Epithelial cell of proximal tubule (primary cell): Measurements from ENCODE around the gene NUP133. TPM values are rescaled to one million over a fixed set of nuclear protein-coding genes. Genes with fewer than 3 reads are reported as not detected.

Source experiments
- DNase-seq: peaks from one replicate; pipeline ENCODE4 v3.0.0-alpha.2; 2011; ENCODE audit warnings: low read depth
- H3K4me3 ChIP-seq: 2 replicates; pipeline ENCODE4 v1.5.1; 2011; ENCODE audit warnings: low read depth, mild to moderate bottlenecking, low read length
- CTCF ChIP-seq: conservative IDR thresholded peaks from 2 replicates; pipeline ENCODE4 v1.5.1; 2012; ENCODE audit warnings: low read depth, mild to moderate bottlenecking, low read length
- total RNA-seq: library from RNA; depleted of rRNA; stranded (reverse); fragments of >200 nt; gene quantifications from 2 replicates; pipeline ENCODE4 v1.2.3, GENCODE V29; 2015

The NUP133 gene
- total RNA-seq, 1 donor from 2014 or later, result 41.1 TPM

GRCh38 chr1:229547542-229547941 is 39.4 kb upstream of the NUP133 start:
- TF ChIP-seq CTCF, result no peak
- DNase-seq, result no peak
- H3K4me3 ChIP-seq, result no peak overlapping the region

- no peak for DNase-seq
- no peak overlapping the region for H3K4me3 ChIP-seq
- no peak for TF ChIP-seq CTCF
Observed at GRCh38 chr1:229544587-229544986, 36.4 kb upstream of the NUP133 start.

- H3K4me3 ChIP-seq, result no peak overlapping the region
- TF ChIP-seq CTCF, result no peak
- DNase-seq, result no peak
Observed at GRCh38 chr1:229539863-229540506, 31.8 kb upstream of the NUP133 start.

GRCh38 chr1:229538945-229539344 is 30.8 kb upstream of the NUP133 start:
- no peak for DNase-seq
- H3K4me3 ChIP-seq, result no peak overlapping the region
- no peak for TF ChIP-seq CTCF

DNA sequence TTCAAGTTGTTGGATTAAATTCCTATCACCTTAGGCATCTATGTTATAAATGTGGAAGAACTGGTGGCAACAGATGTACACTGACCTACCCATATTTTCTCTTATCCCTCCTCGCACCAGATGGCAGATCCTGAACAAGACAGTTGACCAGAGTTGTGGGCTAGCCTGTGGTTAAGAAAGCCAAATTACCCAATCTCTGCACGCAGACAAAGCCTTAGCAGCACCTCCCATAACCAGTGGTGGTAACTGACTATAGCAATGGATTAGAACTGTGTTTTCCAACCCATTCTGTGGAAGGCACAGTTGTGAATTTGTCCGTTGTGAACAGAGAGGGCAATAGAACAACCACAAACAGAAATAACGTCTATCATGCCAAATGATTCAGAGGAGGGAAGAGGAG is 29.8 kb upstream of the NUP133 start:
- no peak for TF ChIP-seq CTCF
- no peak overlapping the region for H3K4me3 ChIP-seq
- DNase-seq, result no peak

DNA sequence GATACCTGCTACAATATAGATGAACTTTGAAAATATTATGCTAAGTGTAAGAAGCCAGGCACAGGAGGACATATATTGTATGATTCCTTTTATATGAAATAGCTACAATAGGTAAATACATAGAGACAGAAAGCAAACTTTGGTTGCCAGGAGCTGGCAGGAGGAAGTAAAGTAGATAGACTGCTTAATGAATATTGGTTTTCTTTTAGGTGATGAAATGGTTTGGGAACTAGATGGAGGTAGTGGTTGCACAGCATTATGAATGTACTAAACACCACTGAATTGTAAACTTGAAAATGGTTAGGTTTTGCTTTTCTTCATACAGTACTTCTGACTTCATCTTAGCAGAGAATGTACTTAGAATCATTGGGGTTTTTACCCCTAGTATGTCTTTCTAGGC is 28.8 kb upstream of the NUP133 start:
- DNase-seq, result no peak
- TF ChIP-seq CTCF, result no peak
- no peak overlapping the region for H3K4me3 ChIP-seq

DNA sequence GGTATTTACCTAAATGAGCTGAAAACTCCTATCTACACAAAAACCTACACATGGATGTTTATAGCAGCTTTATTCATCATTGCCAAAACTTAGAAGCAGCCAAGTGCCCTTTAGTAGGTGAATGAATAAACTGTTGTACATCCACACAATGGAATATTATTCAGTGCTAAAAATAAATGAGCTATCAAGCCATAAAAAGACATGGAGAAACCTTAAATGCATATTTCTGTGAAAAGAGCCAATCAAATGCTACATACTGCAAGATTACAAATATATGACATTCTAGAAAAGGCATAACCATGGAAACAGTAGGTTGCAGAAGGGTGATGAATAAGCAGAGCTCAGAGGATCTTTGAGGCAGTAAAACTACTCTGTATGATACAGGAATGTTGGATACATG is 27.1 kb upstream of the NUP133 start:
- DNase-seq, result no peak
- no peak overlapping the region for H3K4me3 ChIP-seq
- no peak for TF ChIP-seq CTCF
